Activated CD4-positive, alpha-beta T cell treated with anti-CD3 and anti-CD28 coated beads for 36 hours (primary cell): ENCODE data around the gene LAG3. TPM values are rescaled to one million over a fixed set of nuclear protein-coding genes. Genes with fewer than 3 reads are reported as not detected.

ENCODE experiments used
- ATAC-seq: fragments of 200-7000 bp; cut with Tn5 transposase; one replicate; pipeline ENCODE4 v1.10.0; 2021; ENCODE audit warnings: mild to moderate bottlenecking, moderate library complexity
- CTCF ChIA-PET: fragments of 350-600 bp; sonication (Branson Sonifier 250); formaldehyde crosslinking; loops from one replicate; lab custom pipeline; 2021; ENCODE audit warnings: antibody characterized with exemption; lab: Charles Lee
- POLR2A ChIA-PET: fragments of 350-600 bp; sonication (Branson Sonifier 250); formaldehyde crosslinking; loops from one replicate; lab custom pipeline; 2021; ENCODE audit warnings: antibody characterized with exemption, inconsistent platforms; lab: Charles Lee
- DNase-seq: peaks from one replicate; pipeline ENCODE4 v3.0.0-alpha.2; 2020
- H3K27ac Mint-ChIP-seq: one replicate; pipeline ENCODE4 v1.8.0; 2021; ENCODE audit warnings: mixed read lengths
- H3K27me3 Mint-ChIP-seq: one replicate; pipeline ENCODE4 v1.8.0; 2021; ENCODE audit warnings: mixed read lengths
- H3K36me3 Mint-ChIP-seq: one replicate; pipeline ENCODE4 v1.8.0; 2021; ENCODE audit warnings: low read depth, mixed read lengths
- H3K4me1 Mint-ChIP-seq: one replicate; pipeline ENCODE4 v1.8.0; 2021; ENCODE audit warnings: mixed read lengths
- H3K4me3 Mint-ChIP-seq: one replicate; pipeline ENCODE4 v1.8.0; 2021; ENCODE audit warnings: mild to moderate bottlenecking, moderate library complexity, mixed read lengths
- H3K9me3 Mint-ChIP-seq: one replicate; pipeline ENCODE4 v1.8.0; 2021; ENCODE audit warnings: low read depth, mixed read lengths
- intact Hi-C, 2 experiments: fragments of 100-400 bp; cut with DNase I in 1 of 2; cut with micrococcal nuclease in 1 of 2; formaldehyde crosslinking; loops; one replicate each; pipeline versions ENCODE4 v1.14.2 to v1.15.1; 2022 to 2024; cut with DNase I, micrococcal nuclease
- total RNA-seq, 2 experiments: library from RNA; stranded (reverse); gene quantifications; one replicate each; pipeline ENCODE4 v1.2.3, GENCODE V29; 2021

LAG3 gene
- total RNA-seq, 2 experiments from 2014 or later = 88.2 to 93.9 TPM

- Mint-ChIP-seq H3K4me3 (peak overlapping the region; percentile 86), H3K4me1 (peaks cover 74% of the 10 kb centered on the region), H3K27me3 (peaks cover 20% of the 10 kb centered on the region), H3K27ac (peak overlapping the region; percentile 89), H3K9me3 (no peaks in the 10 kb centered on the region), H3K36me3 (peaks cover 40% of the 10 kb centered on the region)
- CTCF ChIA-PET = interaction anchor here (0.5 to 2.7 kb wide), 10 partner anchors 8 to 101 kb away, joined by 3 to 21 read pairs (median 3); partner anchors contain the start of genes MLF2, SPSB2 and USP5
- POLR2A ChIA-PET = interaction anchor here (0.6 to 1.5 kb wide), 2 partner anchors 17 to 389 kb away, joined by 3 to 6 read pairs; partner anchors contain the start of gene CD4
- intact Hi-C loops = loop anchor here in 1 of 2 experiments (2.0 kb wide), 1 partner anchor 19 kb away; no protein-coding TSS in a partner anchor
- peak; percentile 22 for DNase-seq
- ATAC-seq = no peak
Measured at GRCh38 chr12:6771509-6772330, 600 bp upstream of the LAG3 start.

GRCh38 chr12:6772726-6773589 lies 638 bp downstream of the LAG3 start:
- Mint-ChIP-seq H3K4me1 (peaks cover 79% of the 10 kb centered on the region), H3K9me3 (no peaks in the 10 kb centered on the region), H3K27me3 (peaks cover 15% of the 10 kb centered on the region), H3K4me3 (peak overlapping the region; percentile 86), H3K27ac (peak overlapping the region; percentile 89), H3K36me3 (peaks cover 42% of the 10 kb centered on the region)
- POLR2A ChIA-PET = interaction anchor here (0.6 kb wide), 2 partner anchors 11 to 20 kb away, joined by 3 to 5 read pairs; no protein-coding TSS in a partner anchor
- no peak for ATAC-seq
- no peak for DNase-seq
- CTCF ChIA-PET = interaction anchor here (1.6 to 2.7 kb wide), 2 partner anchors 10 to 19 kb away, joined by 4 to 21 read pairs; partner anchors contain the start of gene MLF2
- intact Hi-C loops = loop anchor here in 1 of 2 experiments (2.0 kb wide), 1 partner anchor 18 kb away; no protein-coding TSS in a partner anchor

GRCh38 chr12:6773590-6774351 lies 1.5 kb downstream of the LAG3 start:
- Mint-ChIP-seq H3K27me3 (peaks cover 9% of the 10 kb centered on the region), H3K27ac (peak overlapping the region; percentile 89), H3K36me3 (peaks cover 49% of the 10 kb centered on the region), H3K4me3 (peak overlapping the region; percentile 86), H3K4me1 (peaks cover 81% of the 10 kb centered on the region), H3K9me3 (no peaks in the 10 kb centered on the region)
- ATAC-seq (peak; percentile 27), DNase-seq (peak; percentile 69)
- CTCF ChIA-PET = interaction anchor here (0.7 to 1.7 kb wide), 4 partner anchors 15 to 232 kb away, joined by 3 to 7 read pairs (median 3); partner anchors contain the start of gene CD4
- intact Hi-C loops = loop anchor here in 1 of 2 experiments (2.0 kb wide), 1 partner anchor 17 kb away; no protein-coding TSS in a partner anchor
- POLR2A ChIA-PET = interaction anchor here (1.0 kb wide), 1 partner anchor 10 kb away, joined by 3 read pairs; no protein-coding TSS in a partner anchor

GRCh38 chr12:6774499-6775062 lies 2.3 kb downstream of the LAG3 start:
- ChIA-PET POLR2A (interaction anchor here (1.0 kb wide), 1 partner anchor 9 kb away, joined by 3 read pairs; no protein-coding TSS in a partner anchor), CTCF (interaction anchor here (0.5 to 2.1 kb wide), 7 partner anchors 9 to 232 kb away, joined by 3 to 8 read pairs (median 3); partner anchors contain the start of genes CD4 and PTMS)
- H3K27ac Mint-ChIP-seq = peak overlapping the region; percentile 84
- peaks cover 49% of the 10 kb centered on the region for H3K36me3 Mint-ChIP-seq
- H3K4me3 Mint-ChIP-seq = peak overlapping the region; percentile 86
- H3K27me3 Mint-ChIP-seq = peaks cover 5% of the 10 kb centered on the region
- H3K9me3 Mint-ChIP-seq = no peaks in the 10 kb centered on the region
- H3K4me1 Mint-ChIP-seq = peaks cover 87% of the 10 kb centered on the region
- intact Hi-C loops = loop anchor here in 1 of 2 experiments (5.0 kb wide), 3 partner anchors 52 to 157 kb away; partner anchors contain the start of genes COPS7A and ZNF384
- ATAC-seq (no peak), DNase-seq (peak; percentile 26)

GRCh38 chr12:6775185-6776174 lies 3.2 kb downstream of the LAG3 start:
- Mint-ChIP-seq H3K36me3 (peaks cover 47% of the 10 kb centered on the region), H3K9me3 (no peaks in the 10 kb centered on the region)
- intact Hi-C loops = loop anchor here in 1 of 2 experiments (5.0 kb wide), 3 partner anchors 53 to 158 kb away; partner anchors contain the start of genes COPS7A and ZNF384

GRCh38 chr12:6777386-6777785 lies 5.1 kb downstream of the LAG3 start:
- H3K9me3 Mint-ChIP-seq = no peaks in the 10 kb centered on the region
- peaks cover 5% of the 10 kb centered on the region for H3K27me3 Mint-ChIP-seq
- DNase-seq (no peak), ATAC-seq (no peak)
- CTCF ChIA-PET = interaction anchor here (0.5 to 3.4 kb wide), 6 partner anchors 11 to 245 kb away, joined by 3 to 29 read pairs (median 5); partner anchors contain the start of genes MLF2 and PTMS
- intact Hi-C loops = loop anchor here in 1 of 2 experiments (5.0 kb wide), 3 partner anchors 55 to 160 kb away; partner anchors contain the start of genes COPS7A and ZNF384
- H3K36me3 Mint-ChIP-seq = peaks cover 43% of the 10 kb centered on the region
- peaks cover 86% of the 10 kb centered on the region for H3K4me1 Mint-ChIP-seq
- H3K27ac Mint-ChIP-seq = no peak overlapping the region
- no peak overlapping the region for H3K4me3 Mint-ChIP-seq
- POLR2A ChIA-PET = interaction anchor here (0.8 kb wide), 1 partner anchor 17 kb away, joined by 11 read pairs; no protein-coding TSS in a partner anchor

More at GRCh38 chr12:6775185-6776174, 3.2 kb downstream of the LAG3 start:
- H3K27me3 Mint-ChIP-seq = peaks cover 5% of the 10 kb centered on the region
- ATAC-seq = no peak
- peaks cover 90% of the 10 kb centered on the region for H3K4me1 Mint-ChIP-seq
- DNase-seq = no peak
- ChIA-PET POLR2A (interaction anchor here (1.0 kb wide), 1 partner anchor 8 kb away, joined by 3 read pairs; no protein-coding TSS in a partner anchor), CTCF (interaction anchor here (1.1 to 2.1 kb wide), 3 partner anchors 10 to 17 kb away, joined by 3 to 8 read pairs (median 7); partner anchors contain the start of genes CD4 and PTMS)
- H3K27ac Mint-ChIP-seq = peak overlapping the region; percentile 84
- H3K4me3 Mint-ChIP-seq = peak overlapping the region; percentile 86

GRCh38 chr12:6778217-6778573 lies 5.9 kb downstream of the LAG3 start:
- H3K36me3 Mint-ChIP-seq = peaks cover 42% of the 10 kb centered on the region

More at GRCh38 chr12:6778217-6778573, 5.9 kb downstream of the LAG3 start:
- peaks cover 5% of the 10 kb centered on the region for H3K27me3 Mint-ChIP-seq
- H3K9me3 Mint-ChIP-seq = no peaks in the 10 kb centered on the region
- peak overlapping the region; percentile 72 for H3K4me3 Mint-ChIP-seq
- ChIA-PET CTCF (interaction anchor here (0.5 to 4.7 kb wide), 13 partner anchors 9 to 171 kb away, joined by 3 to 37 read pairs (median 4); partner anchors contain the start of genes CD4, CDCA3, COPS7A and MLF2), POLR2A (interaction anchor here (0.6 to 0.8 kb wide), 2 partner anchors 163 to 244 kb away, joined by 3 to 5 read pairs; no protein-coding TSS in a partner anchor)
- DNase-seq = no peak
- peak overlapping the region; percentile 84 for H3K27ac Mint-ChIP-seq
- intact Hi-C loops = loop anchor here in 1 of 2 experiments (2.0 to 5.0 kb wide), 4 partner anchors 13 to 161 kb away; partner anchors contain the start of genes COPS7A and ZNF384
- no peak for ATAC-seq
- peaks cover 87% of the 10 kb centered on the region for H3K4me1 Mint-ChIP-seq
